ENCODE data around the gene ARMS2.

The ARMS2 gene

DNA sequence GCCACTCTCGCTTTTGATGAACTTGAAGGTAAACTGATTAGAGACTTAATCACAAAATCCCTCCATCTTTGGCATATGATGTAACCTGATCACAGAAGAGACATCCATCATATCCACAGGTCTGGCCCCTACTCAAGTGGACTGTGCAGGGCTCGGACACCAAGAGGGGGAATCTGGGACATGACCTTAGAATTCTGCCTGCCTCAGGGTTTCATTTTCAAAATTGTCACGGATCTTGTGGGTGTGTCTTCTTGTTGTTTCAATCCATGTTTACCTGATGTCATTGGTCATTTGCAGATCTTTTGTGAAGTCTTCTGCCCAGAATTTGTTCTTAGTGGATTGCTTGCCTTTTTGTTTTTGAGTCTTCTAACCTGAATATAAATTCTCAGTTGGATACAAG is 5.9 kb upstream of the ARMS2 start:
- H3K4me2 ChIP-seq (ENCODE audit: insufficient read depth, low read length), result no peak overlapping the region
- H3K36me3 ChIP-seq (ENCODE audit: insufficient read depth, low read length), result no peaks in the 10 kb centered on the region
- no peak overlapping the region for H2AFZ ChIP-seq (ENCODE audit: low read depth, low read length)
- no peaks in the 10 kb centered on the region for H3K79me2 ChIP-seq (ENCODE audit: insufficient read depth, low read length)
- no peak overlapping the region for H3K4me3 ChIP-seq (ENCODE audit: low read depth in 1 of 2, low read length in 2 of 2)
- no peak for ATAC-seq (ENCODE audit: insufficient read depth, low read depth)
- no peak for DNase-seq
- no peak overlapping the region for H3K9ac ChIP-seq (ENCODE audit: low read depth, low read length)
- no peaks in the 10 kb centered on the region for H3K9me3 ChIP-seq (ENCODE audit: insufficient read depth, low read length, severe bottlenecking)
- no peaks in the 10 kb centered on the region for H4K20me1 ChIP-seq (ENCODE audit: insufficient read depth, low read length)
- no peak for TF ChIP-seq EZH2 (IDR thresholded peaks at IDR 0.05; ENCODE audit: borderline replicate concordance, low read depth, low read length, severe bottlenecking)
- TF ChIP-seq, protein P1, sequence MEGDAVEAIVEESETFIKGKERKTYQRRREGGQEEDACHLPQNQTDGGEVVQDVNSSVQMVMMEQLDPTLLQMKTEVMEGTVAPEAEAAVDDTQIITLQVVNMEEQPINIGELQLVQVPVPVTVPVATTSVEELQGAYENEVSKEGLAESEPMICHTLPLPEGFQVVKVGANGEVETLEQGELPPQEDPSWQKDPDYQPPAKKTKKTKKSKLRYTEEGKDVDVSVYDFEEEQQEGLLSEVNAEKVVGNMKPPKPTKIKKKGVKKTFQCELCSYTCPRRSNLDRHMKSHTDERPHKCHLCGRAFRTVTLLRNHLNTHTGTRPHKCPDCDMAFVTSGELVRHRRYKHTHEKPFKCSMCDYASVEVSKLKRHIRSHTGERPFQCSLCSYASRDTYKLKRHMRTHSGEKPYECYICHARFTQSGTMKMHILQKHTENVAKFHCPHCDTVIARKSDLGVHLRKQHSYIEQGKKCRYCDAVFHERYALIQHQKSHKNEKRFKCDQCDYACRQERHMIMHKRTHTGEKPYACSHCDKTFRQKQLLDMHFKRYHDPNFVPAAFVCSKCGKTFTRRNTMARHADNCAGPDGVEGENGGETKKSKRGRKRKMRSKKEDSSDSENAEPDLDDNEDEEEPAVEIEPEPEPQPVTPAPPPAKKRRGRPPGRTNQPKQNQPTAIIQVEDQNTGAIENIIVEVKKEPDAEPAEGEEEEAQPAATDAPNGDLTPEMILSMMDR (IDR thresholded peaks at IDR 0.05; ENCODE audit: borderline replicate concordance, extremely low read depth, low read length, poor library complexity, severe bottlenecking), result no peak
- H3K27me3 ChIP-seq (ENCODE audit: insufficient read depth, low read length, poor library complexity), result no peaks in the 10 kb centered on the region
- H3K27ac ChIP-seq (ENCODE audit: low read length), result no peak overlapping the region
- no peaks in the 10 kb centered on the region for H3K4me1 ChIP-seq (ENCODE audit: insufficient read depth, low read length)

DNA sequence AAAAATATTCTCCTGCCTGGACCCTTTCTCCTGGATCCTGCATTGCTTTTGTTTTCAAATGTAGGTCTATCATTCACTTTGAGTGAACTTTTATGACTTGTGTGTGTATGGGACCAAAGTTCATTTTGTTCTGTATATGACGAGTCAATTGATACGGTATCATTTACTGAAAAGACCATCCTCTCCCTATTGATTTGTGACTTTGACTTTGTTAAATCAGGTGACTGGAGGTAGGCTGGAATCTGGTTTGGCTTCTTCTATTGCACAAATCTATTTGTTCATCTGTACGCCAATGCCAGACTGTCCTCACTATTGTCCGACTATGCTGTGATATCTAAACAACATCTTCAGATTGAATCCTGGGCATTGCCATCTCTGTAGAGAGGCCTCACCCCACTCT is 5.3 kb upstream of the ARMS2 start:
- ATAC-seq (ENCODE audit: insufficient read depth, low read depth), result no peak
- no peaks in the 10 kb centered on the region for H3K4me1 ChIP-seq (ENCODE audit: insufficient read depth, low read length)
- H3K4me3 ChIP-seq (ENCODE audit: low read depth in 1 of 2, low read length in 2 of 2), result no peak overlapping the region
- no peak overlapping the region for H3K27ac ChIP-seq (ENCODE audit: low read length)
- H2AFZ ChIP-seq (ENCODE audit: low read depth, low read length), result no peak overlapping the region
- DNase-seq, result no peak
- H4K20me1 ChIP-seq (ENCODE audit: insufficient read depth, low read length), result no peaks in the 10 kb centered on the region
- H3K9me3 ChIP-seq (ENCODE audit: insufficient read depth, low read length, severe bottlenecking), result no peaks in the 10 kb centered on the region
- H3K79me2 ChIP-seq (ENCODE audit: insufficient read depth, low read length), result no peaks in the 10 kb centered on the region
- H3K9ac ChIP-seq (ENCODE audit: low read depth, low read length), result no peak overlapping the region
- no peaks in the 10 kb centered on the region for H3K27me3 ChIP-seq (ENCODE audit: insufficient read depth, low read length, poor library complexity)
- H3K36me3 ChIP-seq (ENCODE audit: insufficient read depth, low read length), result no peaks in the 10 kb centered on the region
- no peak overlapping the region for H3K4me2 ChIP-seq (ENCODE audit: insufficient read depth, low read length)
- TF ChIP-seq, protein P1 (IDR thresholded peaks at IDR 0.05; ENCODE audit: borderline replicate concordance, extremely low read depth, low read length, poor library complexity, severe bottlenecking), result no peak
- TF ChIP-seq EZH2 (IDR thresholded peaks at IDR 0.05; ENCODE audit: borderline replicate concordance, low read depth, low read length, severe bottlenecking), result no peak

DNA sequence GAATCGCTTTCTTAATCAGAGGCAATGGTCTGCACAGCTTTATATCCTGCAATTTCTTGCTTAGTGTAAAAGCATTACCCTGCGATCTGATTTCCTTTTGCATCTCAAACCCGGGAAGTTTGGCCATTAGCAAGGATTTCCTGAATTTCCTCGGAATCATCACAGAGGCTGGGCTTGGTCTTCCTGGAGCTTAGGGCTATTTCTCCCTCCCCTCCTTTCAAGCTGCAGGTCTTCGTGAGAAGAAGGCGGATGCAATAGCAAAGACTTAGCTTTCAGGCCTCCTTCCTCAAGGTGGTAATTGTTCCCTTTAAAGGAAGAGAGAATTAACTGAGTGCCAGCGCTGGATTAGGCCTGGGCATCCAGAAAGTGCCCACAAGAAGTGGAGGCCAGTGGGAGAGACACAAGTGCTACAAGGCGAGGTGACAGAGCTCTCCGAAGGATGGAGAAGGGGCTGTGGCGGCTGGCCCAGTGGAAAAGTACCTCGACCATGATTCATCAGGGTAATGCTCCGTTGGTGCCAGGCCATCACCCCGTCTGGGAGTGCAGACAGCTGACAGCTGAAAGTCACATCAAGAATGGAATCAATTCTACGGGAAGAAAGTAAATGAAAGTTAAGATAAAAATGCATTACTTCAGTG is 4.0 kb upstream of the ARMS2 start:
- no peaks in the 10 kb centered on the region for H3K27me3 ChIP-seq (ENCODE audit: insufficient read depth, low read length, poor library complexity)
- no peaks in the 10 kb centered on the region for H4K20me1 ChIP-seq (ENCODE audit: insufficient read depth, low read length)
- no peak overlapping the region for H3K4me2 ChIP-seq (ENCODE audit: insufficient read depth, low read length)
- H3K9me3 ChIP-seq (ENCODE audit: insufficient read depth, low read length, severe bottlenecking), result no peaks in the 10 kb centered on the region
- H3K9ac ChIP-seq (ENCODE audit: low read depth, low read length), result no peak overlapping the region
- H3K4me3 ChIP-seq (ENCODE audit: low read depth in 1 of 2, low read length in 2 of 2), result no peak overlapping the region
- no peaks in the 10 kb centered on the region for H3K79me2 ChIP-seq (ENCODE audit: insufficient read depth, low read length)
- H3K27ac ChIP-seq (ENCODE audit: low read length), result no peak overlapping the region
- H2AFZ ChIP-seq (ENCODE audit: low read depth, low read length), result no peak overlapping the region
- no peak for DNase-seq
- TF ChIP-seq, protein P1 (IDR thresholded peaks at IDR 0.05; ENCODE audit: borderline replicate concordance, extremely low read depth, low read length, poor library complexity, severe bottlenecking), result no peak
- no peak for TF ChIP-seq EZH2 (IDR thresholded peaks at IDR 0.05; ENCODE audit: borderline replicate concordance, low read depth, low read length, severe bottlenecking)
- H3K4me1 ChIP-seq (ENCODE audit: insufficient read depth, low read length), result no peaks in the 10 kb centered on the region
- no peak for ATAC-seq (ENCODE audit: insufficient read depth, low read depth)
- H3K36me3 ChIP-seq (ENCODE audit: insufficient read depth, low read length), result no peaks in the 10 kb centered on the region
